GM21515 (cell line): ENCODE results near the gene ANLN.
"Not testable (repeated sequence)": the region's sequence is repeated elsewhere in the genome, so short reads cannot be mapped to it uniquely, and the experiment has no call there.

Source experiments
- ATAC-seq: cut with Tn5 transposase; IDR thresholded peaks from one replicate; pipeline ENCODE4 v1.9.1; 2021; ENCODE audit not compliant: unreplicated experiment

The ANLN gene

GRCh38 chr7:36389371-36390198 is at the start of gene ANLN:
Gene ANLN (plus strand): TSS chr7:36389862. CDS start chr7:36390027, 165 bp downstream.
- ATAC-seq = peak; percentile 75

- ATAC-seq = no peak
Measured at GRCh38 chr7:36343548-36343947, 46.1 kb upstream of the ANLN start.

- no peak for ATAC-seq
Measured at GRCh38 chr7:36344622-36345021, 45.0 kb upstream of the ANLN start.

GRCh38 chr7:36346260-36346831 is 43.3 kb upstream of the ANLN start:
- no peak for ATAC-seq

- no peak for ATAC-seq
Measured at GRCh38 chr7:36348256-36348655, 41.4 kb upstream of the ANLN start.

GRCh38 chr7:36348771-36349170 is 40.9 kb upstream of the ANLN start:
- no peak for ATAC-seq

GRCh38 chr7:36349626-36350025 is 40.0 kb upstream of the ANLN start:
- no peak for ATAC-seq

GRCh38 chr7:36355490-36355889 is 34.2 kb upstream of the ANLN start:
- no peak for ATAC-seq

- no peak for ATAC-seq
Measured at GRCh38 chr7:36357054-36357453, 32.6 kb upstream of the ANLN start.

GRCh38 chr7:36358589-36358988 is 31.1 kb upstream of the ANLN start:
- ATAC-seq = no peak

- no peak for ATAC-seq
Measured at GRCh38 chr7:36360244-36360643, 29.4 kb upstream of the ANLN start.

GRCh38 chr7:36361227-36361626 is 28.4 kb upstream of the ANLN start:
- ATAC-seq = no peak

- ATAC-seq = no peak
Measured at GRCh38 chr7:36363515-36363914, 26.1 kb upstream of the ANLN start.

GRCh38 chr7:36366005-36366717 is 23.5 kb upstream of the ANLN start:
- no peak for ATAC-seq

GRCh38 chr7:36366718-36367560 is 22.7 kb upstream of the ANLN start:
- peak; percentile 99 for ATAC-seq

- peak; percentile 24 for ATAC-seq
Measured at GRCh38 chr7:36367561-36368077, 22.0 kb upstream of the ANLN start.

GRCh38 chr7:36368496-36368895 is 21.2 kb upstream of the ANLN start:
- no peak for ATAC-seq

- no peak for ATAC-seq
Measured at GRCh38 chr7:36369171-36369570, 20.5 kb upstream of the ANLN start.

GRCh38 chr7:36370046-36370445 is 19.6 kb upstream of the ANLN start:
- ATAC-seq = no peak

GRCh38 chr7:36372156-36372555 is 17.5 kb upstream of the ANLN start:
- ATAC-seq = no peak

GRCh38 chr7:36378555-36378954 is 11.1 kb upstream of the ANLN start:
- ATAC-seq = not testable (repeated sequence)
